Stimulated activated CD8-positive, alpha-beta memory T cell treated with anti-CD3 and anti-CD28 coated beads, Interleukin-2, amount 100 ng/mL, for 1 hour (primary cell): ENCODE measurements around the gene EXOC4.

Experiments used
- DNase-seq, 2 donors: peaks; one replicate each; pipeline ENCODE4 v3.0.0-alpha.2; 2020; ENCODE audit warnings: low read depth in 2 of 2

EXOC4 gene

DNA sequence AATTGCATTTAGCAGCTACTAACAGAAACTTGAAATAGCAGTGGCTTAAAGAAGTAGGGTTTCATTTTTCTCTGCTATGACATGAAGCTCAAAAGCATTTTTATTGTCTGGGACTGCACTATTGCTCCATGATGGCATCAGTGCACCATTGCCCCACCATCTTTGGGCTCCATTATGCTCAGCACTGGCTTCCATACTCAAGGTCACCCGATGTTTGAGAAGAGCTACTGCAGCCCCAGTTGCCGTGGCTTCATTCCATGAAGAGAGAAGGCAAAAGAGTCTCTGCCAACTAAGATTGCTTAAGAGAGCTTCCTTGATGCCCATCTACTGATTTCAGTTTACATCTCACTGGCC lies 682.1 kb downstream of the EXOC4 start:
- no peak for DNase-seq

GRCh38 chr7:133936074-133936473 lies 683.2 kb downstream of the EXOC4 start:
- DNase-seq, result no peak

DNA sequence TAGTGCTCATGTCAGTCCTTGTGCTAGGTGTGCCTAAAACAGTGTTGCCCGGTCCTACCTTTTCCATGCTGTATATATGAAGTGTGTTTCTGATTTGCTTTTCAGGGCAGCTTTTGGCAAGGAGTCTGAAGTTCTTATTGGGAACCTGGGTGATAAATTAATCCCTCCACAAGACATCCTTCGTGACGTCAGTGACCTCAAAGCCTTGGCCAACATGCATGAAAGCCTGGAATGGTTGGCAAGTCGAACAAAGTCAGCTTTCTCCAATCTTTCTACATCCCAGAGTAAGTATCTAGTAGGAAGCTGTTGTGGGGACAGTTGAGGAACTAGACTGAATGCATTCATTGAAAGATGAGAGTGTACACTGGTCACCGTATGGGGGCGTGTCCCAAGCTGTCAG lies 684.9 kb downstream of the EXOC4 start:
- DNase-seq, result no peak

DNA sequence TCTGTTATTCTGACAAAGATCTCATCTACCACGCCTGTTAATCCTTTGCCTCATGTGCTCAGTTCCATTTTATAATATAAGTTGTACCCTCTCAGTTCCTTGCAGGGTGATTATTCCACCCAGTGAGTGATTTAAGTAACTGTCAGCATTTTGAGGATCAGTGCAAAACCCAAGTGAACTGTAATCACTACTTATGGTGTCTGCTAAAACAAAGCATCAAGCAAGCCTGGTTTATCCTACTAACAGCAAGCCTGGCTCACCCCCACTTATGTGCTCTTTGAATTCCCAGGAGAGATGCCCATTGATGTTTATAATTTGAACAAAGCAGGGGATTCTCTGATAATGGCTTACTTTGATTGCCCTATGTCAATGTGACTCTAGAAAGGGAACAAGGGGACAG lies 687.5 kb downstream of the EXOC4 start:
- no peak for DNase-seq

DNA sequence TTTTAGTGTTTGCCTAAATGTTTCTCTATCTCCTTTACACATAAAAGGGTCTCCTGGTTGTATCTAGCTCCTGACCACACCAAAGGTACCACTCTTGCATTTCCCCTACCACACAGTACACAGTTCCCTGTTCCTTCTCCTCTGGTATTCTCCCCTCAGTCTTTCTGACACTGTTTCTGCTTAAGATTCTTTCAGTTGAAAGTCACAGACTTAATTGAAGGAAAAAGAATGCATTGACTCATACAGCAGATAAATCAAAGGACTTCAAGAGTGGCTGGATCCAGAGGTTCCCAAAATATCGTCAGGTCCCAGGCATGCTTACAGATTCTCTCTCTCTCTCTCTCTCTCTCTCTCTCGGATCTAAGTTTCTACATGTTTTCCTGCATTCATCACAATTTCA lies 688.6 kb downstream of the EXOC4 start:
- no peak for DNase-seq

- DNase-seq, result no peak
Measured at GRCh38 chr7:133945497-133945896, 692.6 kb downstream of the EXOC4 start.

- DNase-seq, result no peak
Measured at GRCh38 chr7:133947458-133948254, 694.8 kb downstream of the EXOC4 start.

GRCh38 chr7:133948588-133948987 lies 695.7 kb downstream of the EXOC4 start:
- no peak for DNase-seq

DNA sequence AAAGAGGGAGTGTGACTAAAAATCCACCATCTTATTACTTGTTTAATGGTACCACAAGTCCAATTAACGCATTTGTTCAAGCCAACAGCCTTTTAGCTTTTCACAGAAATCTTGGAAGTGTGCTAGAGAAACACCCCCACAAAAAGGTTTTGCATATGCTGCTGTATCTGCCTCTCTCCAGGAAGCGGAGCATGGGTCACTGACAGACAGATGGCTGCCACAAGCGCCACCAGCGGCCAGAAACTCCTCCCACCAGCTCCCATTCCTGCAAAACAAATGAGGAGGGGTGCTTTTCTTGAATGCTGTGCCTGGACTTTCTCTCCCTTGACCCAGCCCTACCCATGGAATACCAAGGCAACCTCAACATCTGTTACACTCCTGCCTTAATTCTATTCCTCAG lies 698.0 kb downstream of the EXOC4 start:
- DNase-seq, result no peak

- no peak for DNase-seq
Measured at GRCh38 chr7:133955208-133955607, 702.3 kb downstream of the EXOC4 start.

DNA sequence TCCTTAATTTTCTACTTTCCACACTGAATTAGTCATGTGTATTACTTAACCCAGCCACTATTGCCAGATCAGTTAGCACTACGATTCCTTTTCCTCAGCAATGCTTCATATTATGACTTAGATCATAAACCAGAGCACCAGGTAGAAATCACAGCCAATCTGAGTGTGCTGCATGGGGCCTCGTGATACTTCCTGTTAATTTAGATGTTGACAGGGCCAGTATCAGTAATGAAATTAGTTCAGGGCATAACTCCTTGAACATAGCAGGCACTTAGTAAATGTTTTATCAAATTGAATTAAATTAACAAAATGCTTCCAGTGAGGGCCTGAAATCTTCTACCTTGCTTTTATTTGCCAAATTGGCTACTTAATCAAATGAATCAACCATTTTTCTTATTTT lies 705.0 kb downstream of the EXOC4 start:
- no peak for DNase-seq

- DNase-seq, result no peak
Measured at GRCh38 chr7:133958822-133959221, 705.9 kb downstream of the EXOC4 start.

DNA sequence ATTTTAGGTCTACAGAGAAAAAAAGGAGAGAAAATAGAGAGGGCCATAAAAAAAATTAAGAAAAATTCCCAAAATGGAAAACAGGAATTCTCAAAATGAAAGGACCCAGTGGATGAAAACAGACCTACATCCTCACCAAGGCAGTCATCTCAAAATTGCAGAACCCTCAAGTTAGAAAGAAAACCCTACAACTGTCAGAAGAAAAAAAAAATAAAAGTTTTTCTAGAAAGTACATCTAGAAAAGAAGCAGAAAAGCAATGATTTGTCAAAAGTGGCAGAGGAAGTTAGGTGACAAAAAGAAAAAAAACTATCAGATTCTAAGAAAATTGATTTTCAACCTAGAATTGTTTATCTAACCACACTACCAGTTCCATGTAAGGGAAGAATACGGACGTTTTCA lies 706.6 kb downstream of the EXOC4 start:
- no peak for DNase-seq

DNA sequence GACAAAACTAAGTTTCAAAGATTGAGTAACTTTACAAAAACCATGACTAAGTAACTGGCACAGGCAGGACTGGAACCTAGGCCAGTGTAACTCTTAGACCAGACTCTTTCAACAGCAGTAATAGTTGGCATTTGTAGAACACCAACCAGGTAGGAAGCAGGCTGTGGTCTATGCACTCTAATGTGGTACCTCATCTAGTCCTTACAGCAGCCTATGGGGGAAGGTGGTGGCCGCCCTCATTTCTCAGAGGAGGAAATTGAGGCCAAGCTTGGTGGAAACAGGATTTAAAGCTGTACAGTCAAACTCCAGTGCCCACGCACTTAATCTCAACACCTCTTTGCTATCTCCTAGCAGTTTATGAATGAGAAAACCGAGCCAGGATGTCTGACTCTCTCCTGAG lies 708.8 kb downstream of the EXOC4 start:
- no peak for DNase-seq

GRCh38 chr7:133962646-133963045 lies 709.8 kb downstream of the EXOC4 start:
- no peak for DNase-seq

GRCh38 chr7:133963629-133964028 lies 710.8 kb downstream of the EXOC4 start:
- DNase-seq, result no peak

- DNase-seq, result no peak
Measured at GRCh38 chr7:133971625-133972024, 718.7 kb downstream of the EXOC4 start.

DNA sequence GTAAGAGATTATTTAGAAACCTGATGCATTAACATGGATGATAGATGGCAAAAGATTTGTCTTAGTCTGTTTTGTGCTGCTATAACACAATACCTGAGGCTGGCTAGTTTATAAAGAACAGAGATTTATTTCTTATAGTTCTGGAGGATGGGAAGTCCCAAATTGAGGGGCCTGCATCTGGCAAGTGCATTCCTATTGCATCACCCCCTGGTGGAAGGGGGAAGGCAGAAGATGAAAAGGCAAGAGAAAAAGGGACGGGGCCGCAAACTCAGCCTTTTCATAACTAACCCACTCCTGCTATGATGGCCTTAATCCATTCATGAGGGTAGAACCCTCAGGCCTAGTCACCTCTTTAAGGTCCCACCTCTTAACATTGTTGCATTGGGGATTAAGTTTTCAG lies 720.8 kb downstream of the EXOC4 start:
- DNase-seq, result no peak

DNA sequence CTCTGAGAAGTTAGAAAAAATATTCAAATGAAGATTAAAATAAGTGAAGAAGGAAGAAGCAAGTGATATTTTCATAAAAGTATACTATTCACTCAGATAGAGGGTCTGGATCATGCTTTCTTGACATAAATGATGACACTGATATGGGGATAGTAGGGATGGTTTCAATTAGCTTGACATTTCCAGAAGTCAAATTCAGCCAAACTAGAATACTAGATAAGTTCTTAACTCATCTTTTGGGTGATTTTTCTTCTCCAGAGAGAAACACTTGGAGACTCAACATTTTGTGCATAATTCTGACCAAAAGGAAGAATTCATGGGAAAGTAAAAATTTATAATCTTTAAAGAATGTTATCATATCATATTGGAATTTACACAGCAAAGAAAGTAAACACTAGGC lies 722.3 kb downstream of the EXOC4 start:
- no peak for DNase-seq

GRCh38 chr7:133976140-133976539 lies 723.3 kb downstream of the EXOC4 start:
- DNase-seq, result no peak

DNA sequence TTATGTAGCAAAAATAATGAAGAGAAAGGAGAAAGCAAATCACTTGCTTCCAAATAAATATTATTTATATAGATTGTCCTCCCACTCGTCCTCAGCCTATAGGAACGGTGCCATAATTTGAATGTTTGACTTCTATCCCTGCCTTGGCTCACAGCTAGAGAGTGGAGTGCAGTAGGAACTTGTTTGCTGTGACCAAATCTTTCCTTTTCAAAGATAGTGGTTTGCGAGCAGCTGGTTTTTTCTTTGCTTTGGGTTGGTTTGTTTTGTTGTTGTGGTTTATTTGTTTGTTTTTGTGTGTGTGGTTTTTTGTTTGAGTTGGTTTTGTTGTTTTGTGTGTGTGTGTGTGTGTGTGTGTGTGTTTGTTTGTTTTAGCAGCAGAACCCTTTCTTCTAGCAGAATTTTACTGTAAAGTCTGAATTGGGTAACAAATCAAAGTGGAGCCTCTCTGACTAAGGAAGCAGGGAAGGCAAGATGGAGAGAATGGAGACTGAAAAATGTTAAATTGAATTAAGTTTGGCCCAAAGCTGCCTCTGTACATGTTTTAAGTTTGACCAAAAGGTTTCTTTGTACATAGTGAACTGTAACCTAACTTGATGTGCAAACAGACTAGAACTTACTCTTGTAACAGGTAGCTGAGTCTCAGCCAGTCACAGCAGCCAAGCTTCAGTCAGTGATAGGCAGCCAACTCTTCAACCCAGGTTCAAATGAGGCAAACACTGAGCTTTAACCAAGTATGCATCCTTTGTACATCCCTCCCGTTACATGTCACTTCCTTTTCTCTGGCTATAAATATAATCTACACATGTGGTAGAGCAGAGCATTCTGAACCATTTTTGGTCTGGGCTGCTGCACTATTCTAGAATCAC lies 724.8 kb downstream of the EXOC4 start:
- no peak for DNase-seq

GRCh38 chr7:133978502-133979295 lies 725.8 kb downstream of the EXOC4 start:
- no peak for DNase-seq
